ENCODE data around the gene REPIN1.
A peak's percentile ranks its signal among the peaks of the same experiment; 100 is the strongest.

Gene REPIN1

GRCh38 chr7:150375662-150376521 is 7.3 kb downstream of the REPIN1 start:
- peak overlapping the region; percentile 98 for H3K27ac ChIP-seq (ENCODE audit: low read length)
- H3K79me2 ChIP-seq (ENCODE audit: insufficient read depth, low read length) = peaks cover 92% of the 10 kb centered on the region
- no peaks in the 10 kb centered on the region for H3K27me3 ChIP-seq (ENCODE audit: insufficient read depth, low read length, poor library complexity)
- peak overlapping the region; percentile 83 for H3K4me2 ChIP-seq (ENCODE audit: insufficient read depth, low read length)
- peak overlapping the region in 1 of 2 experiments; percentile 42; a peak in 2 of 4 replicates for H3K4me3 ChIP-seq (ENCODE audit: low read depth in 1 of 2, low read length in 2 of 2)
- H3K4me1 ChIP-seq (ENCODE audit: insufficient read depth, low read length) = peaks cover 81% of the 10 kb centered on the region
- TF ChIP-seq CTCF (IDR thresholded peaks at IDR 0.05; ENCODE audit: borderline replicate concordance, extremely low read depth, low read length, poor library complexity, severe bottlenecking) = no peak
- no peak for TF ChIP-seq EZH2 (IDR thresholded peaks at IDR 0.05; ENCODE audit: borderline replicate concordance, low read depth, low read length, severe bottlenecking)
- no peak overlapping the region for H2AFZ ChIP-seq (ENCODE audit: low read depth, low read length)
- peak; percentile 60 for DNase-seq
- H4K20me1 ChIP-seq (ENCODE audit: insufficient read depth, low read length) = peaks cover 38% of the 10 kb centered on the region
- H3K36me3 ChIP-seq (ENCODE audit: insufficient read depth, low read length) = peaks cover 47% of the 10 kb centered on the region
- peak overlapping the region; percentile 95 for H3K9ac ChIP-seq (ENCODE audit: low read depth, low read length)
- H3K9me3 ChIP-seq (ENCODE audit: insufficient read depth, low read length, severe bottlenecking) = no peaks in the 10 kb centered on the region
- ATAC-seq (ENCODE audit: insufficient read depth, low read depth) = no peak

GRCh38 chr7:150376560-150376959 is 7.9 kb downstream of the REPIN1 start:
- Histone ChIP-seq H3K4me1 (ENCODE audit: insufficient read depth, low read length) (peaks cover 82% of the 10 kb centered on the region), H4K20me1 (ENCODE audit: insufficient read depth, low read length) (peaks cover 34% of the 10 kb centered on the region), H3K27me3 (ENCODE audit: insufficient read depth, low read length, poor library complexity) (no peaks in the 10 kb centered on the region), H3K9me3 (ENCODE audit: insufficient read depth, low read length, severe bottlenecking) (no peaks in the 10 kb centered on the region), H3K4me3 (ENCODE audit: low read depth in 1 of 2, low read length in 2 of 2) (peak overlapping the region in 1 of 2 experiments; percentile 42; a peak in 2 of 4 replicates), H3K9ac (ENCODE audit: low read depth, low read length) (peak overlapping the region; percentile 95), H3K4me2 (ENCODE audit: insufficient read depth, low read length) (peak overlapping the region; percentile 83), H2AFZ (ENCODE audit: low read depth, low read length) (no peak overlapping the region), H3K36me3 (ENCODE audit: insufficient read depth, low read length) (peaks cover 43% of the 10 kb centered on the region), H3K27ac (ENCODE audit: low read length) (peak overlapping the region; percentile 98), H3K79me2 (ENCODE audit: insufficient read depth, low read length) (peaks cover 92% of the 10 kb centered on the region)
- ATAC-seq (ENCODE audit: insufficient read depth, low read depth) = no peak
- no peak for DNase-seq
- TF ChIP-seq CTCF (IDR thresholded peaks at IDR 0.05; ENCODE audit: borderline replicate concordance, extremely low read depth, low read length, poor library complexity, severe bottlenecking) = no peak

- H3K27ac ChIP-seq (ENCODE audit: low read length) = peak overlapping the region; percentile 98
- H4K20me1 ChIP-seq (ENCODE audit: insufficient read depth, low read length) = peaks cover 32% of the 10 kb centered on the region
- H3K27me3 ChIP-seq (ENCODE audit: insufficient read depth, low read length, poor library complexity) = no peaks in the 10 kb centered on the region
- H3K4me2 ChIP-seq (ENCODE audit: insufficient read depth, low read length) = peak overlapping the region; percentile 83
- no peak for DNase-seq
- no peak for ATAC-seq (ENCODE audit: insufficient read depth, low read depth)
- peak overlapping the region; percentile 95 for H3K9ac ChIP-seq (ENCODE audit: low read depth, low read length)
- no peak overlapping the region for H2AFZ ChIP-seq (ENCODE audit: low read depth, low read length)
- H3K4me1 ChIP-seq (ENCODE audit: insufficient read depth, low read length) = peaks cover 86% of the 10 kb centered on the region
- TF ChIP-seq CTCF (IDR thresholded peaks at IDR 0.05; ENCODE audit: borderline replicate concordance, extremely low read depth, low read length, poor library complexity, severe bottlenecking) (no peak), EZH2 (IDR thresholded peaks at IDR 0.05; ENCODE audit: borderline replicate concordance, low read depth, low read length, severe bottlenecking) (no peak)
- H3K4me3 ChIP-seq (ENCODE audit: low read depth in 1 of 2, low read length in 2 of 2) = peak overlapping the region in 1 of 2 experiments; percentile 69; a peak in 2 of 4 replicates
- peaks cover 40% of the 10 kb centered on the region for H3K36me3 ChIP-seq (ENCODE audit: insufficient read depth, low read length)
- no peaks in the 10 kb centered on the region for H3K9me3 ChIP-seq (ENCODE audit: insufficient read depth, low read length, severe bottlenecking)
- H3K79me2 ChIP-seq (ENCODE audit: insufficient read depth, low read length) = peaks cover 92% of the 10 kb centered on the region
These were observed 8.6 kb downstream of the REPIN1 start for GRCh38 chr7:150377196-150377595.

Measured in DND-41 (cell line).